Measurements from ENCODE around the gene CACNB4.
"Not testable (repeated sequence)": the region's sequence is repeated elsewhere in the genome, so short reads cannot be mapped to it uniquely, and the experiment has no call there.

The CACNB4 gene

GRCh38 chr2:152094014-152094413 lies 4.8 kb downstream of the CACNB4 start:
- peak; percentile 76 for DNase-seq (ENCODE audit: low read depth)
- no peak for TF ChIP-seq CTCF (IDR thresholded peaks at IDR 0.05; ENCODE audit: low read depth, low read length)
- no peak for TF ChIP-seq MAX (IDR thresholded peaks at IDR 0.05; ENCODE audit: low read depth, low read length)
- TF ChIP-seq MYC (IDR thresholded peaks at IDR 0.05; ENCODE audit: low read depth, low read length) = no peak
- no peak for TF ChIP-seq POLR2A (IDR thresholded peaks at IDR 0.05; ENCODE audit: extremely low read depth, insufficient read length)
- H3K4me3 ChIP-seq (ENCODE audit: low read depth, low read length) = no peak overlapping the region

DNA sequence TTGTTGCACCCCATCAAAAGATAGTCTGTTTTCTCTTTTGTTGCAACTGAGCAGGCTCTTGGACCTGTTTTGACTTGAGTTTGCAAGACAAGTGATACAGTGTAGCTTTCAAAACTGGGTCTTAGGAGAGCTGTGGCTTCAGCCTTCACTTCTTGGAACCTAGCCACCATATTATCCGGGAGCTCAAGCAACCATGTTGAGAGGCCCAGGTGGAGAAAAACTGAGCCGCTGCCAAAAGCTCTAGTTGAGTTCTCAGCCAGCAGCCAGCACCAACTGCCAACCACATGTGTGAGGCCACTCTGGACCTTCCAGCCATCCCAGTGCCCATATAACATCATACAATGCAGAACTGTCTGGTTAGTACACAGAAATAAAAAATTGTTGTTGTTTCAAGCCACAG lies 5.4 kb downstream of the CACNB4 start:
- DNase-seq (ENCODE audit: low read depth) = no peak
- no peak for TF ChIP-seq POLR2A (IDR thresholded peaks at IDR 0.05; ENCODE audit: extremely low read depth, insufficient read length)
- no peak for TF ChIP-seq MYC (IDR thresholded peaks at IDR 0.05; ENCODE audit: low read depth, low read length)
- TF ChIP-seq MAX (IDR thresholded peaks at IDR 0.05; ENCODE audit: low read depth, low read length) = no peak
- no peak for TF ChIP-seq CTCF (IDR thresholded peaks at IDR 0.05; ENCODE audit: low read depth, low read length)
- H3K4me3 ChIP-seq (ENCODE audit: low read depth, low read length) = no peak overlapping the region

- TF ChIP-seq MAX (IDR thresholded peaks at IDR 0.05; ENCODE audit: low read depth, low read length) (no peak), MYC (IDR thresholded peaks at IDR 0.05; ENCODE audit: low read depth, low read length) (no peak), CTCF (IDR thresholded peaks at IDR 0.05; ENCODE audit: low read depth, low read length) (no peak), POLR2A (IDR thresholded peaks at IDR 0.05; ENCODE audit: extremely low read depth, insufficient read length) (no peak)
- no peak overlapping the region for H3K4me3 ChIP-seq (ENCODE audit: low read depth, low read length)
- DNase-seq (ENCODE audit: low read depth) = no peak
Measured at GRCh38 chr2:152092095-152092494, 6.7 kb downstream of the CACNB4 start.

DNA sequence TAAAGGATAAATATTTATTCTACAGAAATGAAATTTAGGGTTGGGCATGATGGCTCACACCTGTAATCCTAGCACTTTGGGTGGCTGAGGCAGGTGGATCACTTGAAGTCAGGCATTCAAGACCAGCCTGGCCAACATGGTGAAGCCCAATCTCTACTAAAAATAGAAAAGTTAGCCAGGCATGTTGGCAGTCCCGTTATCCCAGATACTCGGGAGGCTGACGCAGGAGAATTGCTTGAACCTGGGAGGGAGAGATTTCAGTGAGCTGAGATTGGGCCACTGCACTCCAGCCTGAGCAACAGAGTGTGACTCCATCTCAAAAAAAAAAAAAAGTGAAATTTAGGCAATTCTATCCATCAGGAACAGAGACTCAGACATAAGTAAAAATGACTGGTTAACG lies 8.1 kb downstream of the CACNB4 start:
- not testable (repeated sequence) for H3K4me3 ChIP-seq (ENCODE audit: low read depth, low read length); DNase-seq (ENCODE audit: low read depth)

- H3K4me3 ChIP-seq (ENCODE audit: low read depth, low read length) = peak overlapping the region; percentile 30
- peak; percentile 96 for DNase-seq (ENCODE audit: low read depth)
- TF ChIP-seq CTCF (IDR thresholded peaks at IDR 0.05; ENCODE audit: low read depth, low read length) = no peak
- peak; percentile 34; the same call in 1 of the 2 replicates for TF ChIP-seq MYC (IDR thresholded peaks at IDR 0.05; ENCODE audit: low read depth, low read length)
Measured at GRCh38 chr2:152089238-152089637, 9.6 kb downstream of the CACNB4 start.

- no peak for DNase-seq (ENCODE audit: low read depth)
- no peak for TF ChIP-seq POLR2A (IDR thresholded peaks at IDR 0.05; ENCODE audit: extremely low read depth, insufficient read length)
- no peak for TF ChIP-seq CTCF (IDR thresholded peaks at IDR 0.05; ENCODE audit: low read depth, low read length)
Measured at GRCh38 chr2:152088006-152088405, 10.8 kb downstream of the CACNB4 start.

GRCh38 chr2:152086231-152086630 lies 12.6 kb downstream of the CACNB4 start:
- no peak overlapping the region for H3K4me3 ChIP-seq (ENCODE audit: low read depth, low read length)
- no peak for DNase-seq (ENCODE audit: low read depth)
- TF ChIP-seq POLR2A (IDR thresholded peaks at IDR 0.05; ENCODE audit: extremely low read depth, insufficient read length) (no peak), MYC (IDR thresholded peaks at IDR 0.05; ENCODE audit: low read depth, low read length) (no peak), MAX (IDR thresholded peaks at IDR 0.05; ENCODE audit: low read depth, low read length) (no peak), CTCF (IDR thresholded peaks at IDR 0.05; ENCODE audit: low read depth, low read length) (no peak)

More at GRCh38 chr2:152088006-152088405, 10.8 kb downstream of the CACNB4 start:
- H3K4me3 ChIP-seq (ENCODE audit: low read depth, low read length) = no peak overlapping the region

All from NB4 (cell line).